Measurements from ENCODE around the gene CIDEC.
A peak's percentile ranks its signal among the peaks of the same experiment; 100 is the strongest.
"Not testable (repeated sequence)": the region's sequence is repeated elsewhere in the genome, so short reads cannot be mapped to it uniquely, and the experiment has no call there.

CIDEC gene

DNA sequence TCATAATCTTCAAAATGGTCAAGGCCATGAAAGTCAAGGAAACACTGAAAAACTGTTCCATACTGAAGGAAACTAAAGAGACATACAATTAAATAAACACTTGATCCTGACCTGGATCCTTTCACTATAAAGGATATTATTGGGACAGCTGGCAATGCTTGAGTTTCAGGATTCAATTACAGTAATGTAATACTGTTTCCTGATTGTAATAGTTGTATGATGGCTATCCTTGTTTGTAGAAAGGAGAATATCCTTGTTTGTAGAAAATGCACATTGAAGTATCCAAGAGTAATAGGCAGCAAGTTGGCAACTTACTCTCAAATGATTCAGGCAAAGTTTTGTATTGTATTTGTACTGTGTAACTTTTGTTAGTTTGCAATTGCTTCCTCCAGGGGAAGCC is 4.6 kb downstream of the CIDEC start:
- no peak for DNase-seq

DNA sequence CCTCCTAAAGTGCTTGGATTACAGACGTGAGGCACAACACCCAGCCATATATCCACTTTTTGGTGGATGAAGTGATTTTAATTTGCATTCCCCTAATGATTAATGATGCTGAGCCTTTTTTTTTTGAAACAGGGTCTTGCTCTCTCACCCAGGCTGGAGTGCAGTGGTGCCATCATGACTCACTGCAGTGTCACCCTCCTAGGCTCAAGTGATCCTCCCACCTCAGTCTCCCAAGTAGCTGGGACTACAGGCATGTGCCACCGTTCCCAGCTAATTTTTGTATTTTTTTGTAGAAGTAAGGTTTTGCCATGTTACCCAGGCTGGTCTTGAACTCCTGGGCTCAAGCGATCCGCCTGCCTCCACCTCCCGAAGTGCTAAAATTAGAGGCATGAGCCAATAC is 8.0 kb downstream of the CIDEC start:
- DNase-seq, result not testable (repeated sequence)

DNA sequence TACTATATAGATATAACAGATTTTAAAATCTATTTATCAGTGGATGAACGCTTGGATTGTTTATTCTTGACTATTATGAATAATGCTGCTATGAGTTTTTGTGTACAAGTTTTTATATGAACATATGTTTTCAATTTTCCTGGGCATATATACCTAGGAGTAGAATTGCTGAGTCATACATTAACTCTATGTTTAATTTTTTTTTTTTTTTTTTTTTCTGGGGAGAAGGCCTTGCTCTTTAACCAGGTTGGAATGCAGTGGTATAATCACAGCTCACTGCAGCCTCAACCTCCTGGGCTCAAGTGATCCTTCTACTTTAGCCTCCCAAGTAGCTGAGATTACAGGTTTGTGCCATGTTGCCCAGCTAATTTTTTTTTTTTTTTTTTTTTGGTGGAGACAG is 9.1 kb downstream of the CIDEC start:
- peak; percentile 82 for DNase-seq

DNA sequence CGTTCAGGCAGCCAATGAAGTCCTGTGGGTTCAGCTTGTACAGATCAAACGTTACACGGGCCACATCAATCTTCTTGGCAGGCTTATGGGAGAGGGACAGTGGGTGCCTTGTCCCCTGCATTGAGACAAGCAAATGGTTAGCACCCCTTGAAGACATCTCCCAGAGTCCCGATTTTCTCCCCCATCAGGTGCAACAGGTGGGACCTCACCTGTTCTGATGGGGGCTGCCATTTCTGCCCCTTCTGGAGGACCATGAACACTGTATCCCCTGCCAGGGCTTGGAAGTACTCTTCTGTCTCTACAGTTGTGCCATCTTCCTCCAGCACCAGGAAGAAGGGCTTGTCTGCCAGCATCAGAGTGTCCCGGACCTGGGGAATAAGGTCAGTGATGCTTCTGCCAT is 10.1 kb downstream of the CIDEC start:
- DNase-seq, result no peak

DNA sequence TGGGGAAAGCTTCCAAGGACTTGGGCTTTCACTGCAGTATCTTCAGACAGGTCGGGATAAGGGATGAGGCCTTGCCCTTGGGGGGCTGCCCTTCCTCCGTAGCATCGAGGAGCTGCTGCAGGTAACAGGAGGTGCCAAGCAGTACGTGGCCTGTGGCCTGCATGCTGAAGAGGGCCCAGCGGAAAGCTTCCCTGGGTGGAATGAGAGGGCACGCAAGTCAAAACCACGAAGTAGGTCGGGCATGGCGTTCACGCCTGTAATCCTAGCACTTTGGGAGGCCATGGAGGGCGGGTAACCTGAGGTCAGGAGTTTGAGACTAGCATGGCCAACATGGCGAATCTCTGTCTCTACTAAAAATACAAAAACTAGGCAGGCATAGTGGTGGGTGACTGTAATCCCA is 12.9 kb downstream of the CIDEC start:
- no peak for DNase-seq

DNA sequence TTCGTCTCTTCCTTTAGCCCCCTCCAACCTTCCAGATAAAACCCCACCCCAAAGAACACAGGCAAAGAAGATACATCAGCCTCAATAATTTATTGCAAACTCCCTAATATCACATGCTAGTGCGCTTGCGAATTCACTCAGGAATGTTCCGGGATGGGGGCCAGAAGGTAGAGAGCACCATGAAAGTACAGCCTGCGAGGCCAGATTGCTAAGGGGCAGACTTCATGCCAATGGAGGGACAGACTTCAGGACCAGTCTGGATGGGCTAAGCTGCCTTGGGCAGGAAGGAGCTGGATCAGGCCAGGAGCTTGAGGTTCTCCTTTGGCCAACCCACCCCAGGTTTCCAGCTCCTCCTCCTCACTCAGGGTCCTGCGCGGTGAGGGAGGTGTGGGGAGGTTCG is 13.4 kb downstream of the CIDEC start:
- peak; percentile 39 for DNase-seq

DNA sequence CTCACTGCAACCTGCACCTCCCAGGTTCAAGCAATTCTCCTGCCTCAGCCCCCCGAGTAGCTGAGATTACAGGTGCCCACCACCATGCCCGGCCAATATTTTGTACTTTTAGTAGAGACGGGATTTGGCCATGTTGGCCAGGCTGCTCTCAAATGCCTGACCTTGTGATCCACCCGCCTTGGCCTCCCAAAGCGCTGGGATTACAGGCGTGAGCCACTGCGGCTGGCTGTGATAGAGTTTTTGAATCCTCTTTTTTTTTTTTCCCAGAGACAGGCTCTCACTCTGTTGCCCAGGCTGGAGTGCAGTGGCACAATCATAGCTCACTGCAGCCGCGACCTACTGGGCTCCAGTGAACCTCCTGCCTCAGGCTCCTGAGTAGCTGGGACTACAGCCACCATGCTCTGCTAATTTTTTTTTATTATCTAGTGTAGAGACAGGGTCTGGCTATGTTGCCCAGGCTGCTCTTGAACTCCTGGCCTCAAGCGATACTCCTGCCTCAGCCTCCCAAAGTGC is 14.9 kb downstream of the CIDEC start:
- not testable (repeated sequence) for DNase-seq

DNA sequence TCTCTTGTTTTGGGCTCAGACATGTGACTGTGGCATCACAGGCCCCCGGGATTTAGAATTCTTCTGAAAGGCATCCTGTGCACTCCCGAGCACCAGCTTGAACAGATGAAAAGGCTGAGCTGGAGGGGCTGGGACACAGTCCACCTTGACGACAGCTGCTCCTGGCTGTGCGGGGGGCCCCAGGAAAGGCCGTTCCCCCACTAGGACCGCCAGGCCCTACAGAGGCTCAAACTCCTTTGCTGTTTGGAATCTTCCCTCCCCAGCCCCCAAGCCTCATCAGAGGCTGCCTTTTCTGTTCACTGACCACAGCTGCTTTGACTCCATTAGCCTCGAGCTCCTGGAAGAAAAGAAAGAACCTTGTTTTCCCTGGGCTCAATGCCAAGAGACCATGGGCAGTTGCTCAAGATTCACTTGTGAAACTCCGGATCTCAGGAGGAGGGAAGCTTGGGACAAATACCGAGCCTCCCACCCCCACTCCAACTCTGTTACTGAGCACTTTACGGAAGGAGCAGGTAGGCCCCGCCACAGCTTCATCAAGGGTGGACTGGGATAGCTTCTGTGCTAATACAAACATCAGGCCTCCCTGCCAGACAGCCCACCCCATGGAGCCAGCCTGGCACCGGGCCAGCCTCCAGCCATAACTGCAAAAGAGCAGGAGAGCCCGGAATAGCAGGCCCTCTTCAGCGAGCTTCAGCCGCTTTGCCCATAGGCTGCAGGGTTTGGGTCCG is 15.7 kb downstream of the CIDEC start:
- peak; percentile 89 for DNase-seq

DNA sequence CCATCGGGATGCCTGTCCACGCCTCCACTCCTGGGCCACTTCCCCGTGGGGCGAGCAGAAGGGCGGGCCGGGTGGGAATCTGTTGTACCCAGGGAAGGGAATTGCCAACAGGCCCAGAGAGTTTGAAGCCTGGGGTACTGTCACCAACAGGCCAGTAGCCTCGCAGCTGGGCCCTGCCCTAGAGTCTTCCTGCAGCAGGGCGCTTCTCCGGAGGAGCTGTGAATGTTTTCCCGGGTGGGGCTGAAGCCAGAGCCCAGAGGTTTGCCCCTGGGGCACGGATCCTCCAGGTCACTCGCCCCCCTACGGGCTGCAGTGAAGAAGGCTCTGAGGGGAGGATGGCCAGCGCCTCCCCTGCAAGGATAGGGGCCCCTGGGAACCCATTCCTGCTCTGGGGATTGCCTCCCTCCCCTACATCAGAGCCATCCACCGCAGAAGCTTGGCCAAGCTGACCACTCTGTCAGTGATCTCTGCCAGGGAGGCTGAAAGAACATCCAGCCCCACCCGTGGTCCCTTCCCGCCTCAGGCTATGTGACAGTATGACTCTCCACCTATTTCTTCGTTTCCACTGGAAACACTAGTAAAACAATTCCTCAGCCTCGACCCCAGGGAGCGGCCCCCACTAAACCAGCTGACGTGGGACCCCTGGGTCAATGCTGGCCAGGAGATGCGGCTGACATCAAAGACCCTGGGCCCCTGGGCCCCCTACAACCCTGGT is 16.8 kb downstream of the CIDEC start:
- no peak for DNase-seq

DNA sequence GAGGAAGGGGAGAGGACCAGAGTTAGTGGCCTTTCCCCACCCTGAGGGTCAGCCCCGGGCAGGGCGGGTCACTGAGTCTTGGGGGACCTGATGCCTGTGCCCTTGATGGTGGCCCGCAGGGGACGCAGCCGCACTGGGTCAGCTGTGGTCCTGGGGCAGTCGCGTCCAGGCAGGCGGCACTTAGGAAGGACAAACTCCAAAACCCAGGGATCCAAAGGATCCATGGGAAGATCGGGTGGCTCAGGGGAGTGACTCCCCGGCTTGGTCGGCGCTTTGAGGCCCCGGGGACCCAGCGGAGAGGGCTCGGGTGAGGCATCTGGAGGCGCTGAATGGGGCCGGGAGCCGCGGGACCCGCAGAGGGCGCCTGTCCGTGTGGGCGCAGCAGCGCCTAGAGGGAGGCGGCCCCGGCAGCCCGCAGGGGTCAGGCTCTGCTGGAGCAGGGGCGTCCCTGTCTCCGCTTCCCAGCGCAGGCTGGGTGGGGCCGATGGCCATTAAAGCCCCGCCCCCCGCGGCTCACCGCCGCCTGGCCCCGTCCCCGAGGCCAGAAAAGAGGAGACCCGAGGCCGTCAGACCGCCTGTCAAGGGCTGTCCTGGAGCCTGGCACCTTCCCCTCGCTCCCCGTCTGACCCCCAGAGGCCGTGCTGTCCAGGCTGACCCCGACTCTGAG is 17.5 kb downstream of the CIDEC start:
- DNase-seq, result peak; percentile 31

DNA sequence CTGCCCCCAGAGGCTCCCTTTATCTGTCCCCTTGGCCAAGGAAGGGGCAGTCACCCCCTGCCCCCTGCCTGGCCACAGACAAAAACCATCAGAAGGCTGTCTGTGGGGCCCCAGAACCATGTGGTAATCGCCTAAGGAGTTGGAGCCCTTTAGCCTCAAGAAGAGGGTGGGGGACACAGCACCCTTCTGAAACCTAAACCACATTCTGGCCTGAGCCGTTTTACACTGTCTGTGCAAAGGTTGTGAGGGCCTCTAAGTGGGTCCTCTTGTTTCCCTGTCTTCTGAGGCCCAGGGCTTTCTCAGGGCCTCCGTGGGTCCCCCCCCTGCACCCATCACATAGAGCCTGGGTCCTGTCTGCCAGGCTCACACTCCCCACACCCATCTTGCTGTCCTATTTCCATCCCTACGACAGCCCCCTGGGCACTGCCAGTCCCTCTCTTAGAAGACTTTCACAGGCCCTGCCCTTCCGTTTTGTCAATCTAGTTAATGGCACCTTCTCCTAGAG is 18.4 kb downstream of the CIDEC start:
- DNase-seq, result no peak

DNA sequence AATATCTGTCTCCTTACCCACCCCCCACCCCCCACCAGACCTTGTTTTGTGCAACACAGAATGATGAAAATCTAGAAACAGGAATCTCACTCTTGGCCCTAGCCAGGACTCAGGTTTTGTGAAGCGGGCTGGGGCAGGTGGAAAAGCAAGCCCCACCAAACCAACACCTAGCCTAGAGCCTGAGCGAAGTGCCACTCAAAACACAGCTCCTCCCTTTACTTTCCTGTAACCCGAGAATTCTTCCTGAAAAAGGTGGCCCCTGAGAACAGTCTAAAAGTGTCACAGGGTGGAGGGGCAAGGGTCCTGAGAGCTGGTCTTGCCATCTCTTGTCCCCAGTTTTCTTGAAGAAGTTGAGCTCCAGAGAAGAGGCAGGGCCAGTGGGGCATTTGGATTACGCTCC is 18.9 kb downstream of the CIDEC start:
- no peak for DNase-seq

DNA sequence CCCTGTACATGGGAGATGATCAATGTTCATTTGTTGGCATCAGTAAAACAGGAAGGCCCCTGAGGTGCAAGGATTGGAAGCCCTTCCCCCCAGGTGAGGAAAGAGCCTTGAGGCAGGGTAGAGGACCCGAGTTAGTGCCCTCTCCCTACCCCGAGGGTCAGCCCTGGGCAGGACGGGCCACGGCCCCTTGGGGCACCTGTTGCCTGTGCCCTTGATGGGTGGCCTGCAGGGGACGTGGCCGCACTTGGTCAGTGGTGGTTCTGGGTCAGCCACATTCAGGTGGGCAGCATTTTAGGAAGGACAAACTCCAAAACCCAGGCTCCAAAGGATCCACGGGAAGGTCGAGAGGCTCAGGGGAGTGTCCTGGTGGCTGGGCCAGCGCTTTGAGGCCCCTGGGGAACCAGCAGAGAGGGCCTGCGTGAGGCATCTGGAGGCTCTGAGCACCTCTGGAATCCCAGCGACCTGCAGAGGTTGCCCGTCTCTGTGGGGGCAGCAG is 20.5 kb downstream of the CIDEC start:
- no peak for DNase-seq

DNA sequence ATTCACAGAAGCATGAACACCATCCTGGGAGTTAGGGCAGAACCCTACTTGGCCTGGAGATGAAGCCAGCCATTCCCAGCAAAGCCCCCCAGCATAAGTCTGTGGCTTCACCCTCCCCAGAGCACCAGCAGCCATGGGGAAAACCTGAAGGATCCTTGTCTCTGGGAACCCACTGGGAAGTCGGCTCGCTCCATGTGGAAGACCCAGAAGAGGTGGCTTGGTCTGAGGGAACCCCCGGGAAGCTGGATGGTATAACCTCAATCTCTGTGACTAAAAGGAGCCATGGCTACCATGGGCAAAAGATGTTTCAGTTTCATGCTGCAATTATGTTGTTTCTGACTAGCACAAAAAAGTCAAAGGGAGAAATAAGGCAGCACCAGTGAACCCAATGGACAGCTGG is 24.5 kb downstream of the CIDEC start:
- no peak for DNase-seq

DNA sequence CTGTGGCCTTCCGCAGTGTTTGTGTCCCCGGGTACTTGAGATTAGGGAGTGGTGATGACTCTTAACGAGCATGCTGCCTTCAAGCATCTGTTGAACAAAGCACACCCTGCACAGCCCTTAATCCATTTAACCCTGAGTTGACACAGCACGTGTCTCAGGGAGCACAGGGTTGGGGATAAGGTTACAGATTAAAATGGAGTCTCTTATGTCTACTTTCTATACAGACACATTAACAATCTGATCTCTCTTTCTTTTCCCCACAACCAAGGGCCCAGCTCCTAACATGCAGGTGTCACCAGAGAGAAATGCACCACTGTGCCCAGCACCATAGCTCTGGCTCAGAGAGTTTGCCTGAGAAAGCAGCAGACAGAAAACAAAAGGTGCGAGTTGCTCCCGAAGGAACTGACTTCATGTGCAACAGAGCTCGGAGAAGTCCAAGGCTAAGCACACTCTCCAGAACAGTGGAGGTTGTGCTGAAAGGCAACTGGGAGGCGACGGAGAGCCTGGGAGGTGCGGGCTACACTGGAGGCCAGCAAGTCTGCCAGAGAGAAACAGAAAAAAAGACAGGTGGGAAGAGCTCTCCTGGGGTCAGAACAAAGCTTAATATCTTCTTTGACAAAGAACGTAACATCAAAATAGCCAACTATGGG is 25.6 kb downstream of the CIDEC start:
- DNase-seq, result not testable (repeated sequence)

DNA sequence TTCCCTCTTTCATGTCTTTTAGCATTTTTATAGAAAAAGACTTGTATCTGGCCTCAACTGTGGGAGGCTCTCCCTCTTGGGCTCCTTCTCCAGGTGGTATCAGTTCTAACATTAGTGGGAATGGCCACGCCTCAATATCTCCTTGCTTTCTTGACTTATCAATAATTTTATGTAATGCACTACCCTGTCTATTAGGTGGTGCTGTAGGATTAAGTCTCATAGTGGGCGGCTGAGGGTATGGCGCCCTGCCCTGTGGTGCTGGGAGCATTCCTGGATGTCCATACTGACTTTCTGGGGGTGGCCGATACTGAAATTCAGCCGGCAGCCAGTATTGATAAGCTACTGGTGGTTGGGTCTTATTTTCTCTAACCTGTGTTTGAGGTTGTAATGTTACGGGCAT is 27.5 kb downstream of the CIDEC start:
- DNase-seq, result no peak

DNA sequence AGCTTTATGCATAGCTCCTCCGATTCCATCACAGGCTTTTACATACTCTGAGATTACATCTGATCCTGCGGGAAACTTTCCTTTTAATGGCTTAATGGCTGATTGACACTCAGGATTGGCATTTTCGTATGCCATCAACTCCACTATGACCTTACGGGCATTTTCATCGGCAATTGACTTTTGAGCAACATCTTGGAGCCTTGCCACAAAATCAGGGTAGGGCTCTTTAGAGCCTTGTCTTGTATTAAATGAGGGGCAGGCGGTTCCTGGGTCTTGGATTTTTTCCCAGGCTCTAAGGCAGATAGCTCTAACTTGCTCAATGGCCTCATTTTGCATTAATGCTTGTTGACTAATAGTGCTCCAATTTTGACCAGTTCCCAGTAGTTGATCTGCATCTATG is 28.1 kb downstream of the CIDEC start:
- not testable (repeated sequence) for DNase-seq

DNA sequence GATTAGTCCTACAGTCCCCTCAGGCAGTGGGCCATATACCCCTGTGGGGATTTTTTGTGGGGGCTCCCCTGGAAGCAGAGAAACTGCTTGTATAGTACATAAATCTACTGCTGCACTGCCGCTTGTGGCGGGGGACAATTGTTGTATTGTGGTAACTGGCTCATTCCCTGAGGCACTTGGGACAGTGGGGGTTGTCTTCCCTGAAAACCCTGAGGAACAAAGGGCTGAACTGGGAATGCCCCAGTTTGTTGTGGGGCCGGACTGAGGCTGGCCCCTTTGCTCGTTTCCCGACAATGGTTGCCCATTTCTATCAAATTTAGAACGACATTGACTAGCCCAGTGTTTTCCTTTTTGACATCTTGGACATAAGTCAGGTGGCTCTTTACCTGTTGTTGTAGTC is 28.7 kb downstream of the CIDEC start:
- not testable (repeated sequence) for DNase-seq

DNA sequence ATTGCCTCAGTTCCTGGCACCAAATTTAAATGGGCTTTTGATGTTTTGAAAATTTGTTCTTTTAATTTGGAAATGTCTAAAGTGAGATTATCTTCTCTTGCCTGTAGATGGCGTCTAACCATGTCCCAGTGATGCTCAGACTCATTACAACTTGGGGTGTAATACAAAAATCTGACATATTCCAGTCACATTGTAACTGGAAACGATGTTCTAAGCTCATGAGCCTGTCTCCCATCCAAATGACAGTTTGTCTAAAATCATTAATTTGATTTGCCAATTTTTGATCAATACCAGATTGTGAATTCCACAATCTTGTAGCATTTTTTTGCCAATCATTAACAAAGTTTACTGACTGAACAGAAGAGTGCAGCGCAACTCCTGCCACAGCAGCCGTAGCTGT is 31.2 kb downstream of the CIDEC start:
- DNase-seq, result peak; percentile 27

DNA sequence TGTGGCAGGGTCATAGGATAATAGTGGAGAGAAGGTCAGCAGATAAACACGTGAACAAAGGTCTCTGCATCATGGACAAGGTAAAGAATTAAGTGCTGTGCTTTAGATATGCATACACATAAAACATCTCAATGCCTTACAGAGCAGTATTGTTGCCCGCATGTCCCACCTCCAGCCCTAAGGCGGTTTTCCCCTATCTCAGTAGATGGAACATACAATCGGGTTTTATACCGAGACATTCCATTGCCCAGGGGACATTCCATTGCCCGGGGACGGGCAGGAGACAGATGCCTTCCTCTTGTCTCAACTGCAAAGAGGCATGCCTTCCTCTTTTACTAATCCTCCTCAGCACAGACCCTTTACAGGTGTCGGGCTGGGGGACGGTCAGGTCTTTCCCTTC is 32.2 kb downstream of the CIDEC start:
- DNase-seq, result not testable (repeated sequence)

DNA sequence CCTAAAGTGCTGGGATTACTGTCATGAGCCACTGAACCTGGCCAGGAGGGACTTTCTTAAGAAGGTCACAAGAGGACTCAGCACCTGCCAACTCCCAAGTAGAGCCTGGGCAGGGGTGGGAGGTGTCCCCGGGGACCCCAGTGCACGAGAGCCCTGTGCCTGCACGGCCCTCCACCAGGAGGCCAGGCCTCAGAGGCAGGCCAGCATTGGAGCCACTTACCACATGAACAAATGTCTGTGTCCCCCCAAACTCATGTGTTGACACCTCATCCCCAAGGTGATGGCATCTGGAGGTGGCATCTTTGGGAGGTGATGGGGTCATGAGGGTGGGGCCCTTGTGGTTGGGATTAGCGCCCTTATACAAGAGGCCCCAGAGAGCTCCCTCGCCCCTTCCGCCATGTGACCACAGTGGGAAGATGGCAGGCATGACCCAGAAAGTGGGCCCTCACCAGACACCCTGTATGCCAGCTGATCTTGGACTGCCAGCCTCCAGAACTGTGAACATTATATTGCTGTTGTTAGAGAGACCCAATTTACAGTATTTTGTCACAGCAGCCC is 33.0 kb downstream of the CIDEC start:
- DNase-seq, result no peak

DNA sequence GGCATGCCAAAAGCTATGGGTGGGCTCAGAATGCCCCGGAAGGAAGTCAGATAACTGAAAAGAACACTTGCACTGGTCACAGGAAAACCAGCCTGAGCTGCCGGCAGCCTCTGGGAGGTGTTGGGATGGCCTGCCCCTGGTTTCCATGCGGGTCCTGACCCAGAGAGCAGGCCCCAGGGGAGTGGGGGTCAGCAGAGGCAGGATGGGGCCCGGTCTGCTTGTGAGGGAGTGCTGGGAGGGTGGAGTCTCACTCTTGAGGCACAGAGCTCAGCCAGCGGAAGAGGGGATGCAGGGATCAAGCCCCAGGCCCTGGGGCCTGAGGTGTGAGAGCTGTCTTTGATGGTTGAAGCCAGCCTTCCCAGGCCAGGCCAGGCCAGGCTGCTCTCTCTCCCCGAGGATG is 33.8 kb downstream of the CIDEC start:
- DNase-seq, result no peak
